ENCODE measurements around the gene DCAF17.

DCAF17 gene

GRCh38 chr2:171515672-171516298, 81.8 kb downstream of the DCAF17 start:
- H3K9me3 ChIP-seq: no peaks in the 10 kb centered on the region
- intact Hi-C loops (cut with DNase I; ENCODE audit: low total_unique reads): no loop called here
- no peaks in the 10 kb centered on the region for H3K36me3 ChIP-seq
- H3K4me3 ChIP-seq: no peak overlapping the region
- H3K4me1 ChIP-seq: peaks cover 0 to 5% (median 0%) of the 10 kb centered on the region in 4 donors
- no peak for TF ChIP-seq CTCF (IDR thresholded peaks at IDR 0.05)
- H3K27me3 ChIP-seq: no peaks in the 10 kb centered on the region
- DNase-seq: peak in 1 of 2 donors; percentile 43
- no peak overlapping the region for H3K27ac ChIP-seq

GRCh38 chr2:171516793-171517192, 82.8 kb downstream of the DCAF17 start:
- DNase-seq: peak in 1 of 2 donors; percentile 51
- TF ChIP-seq CTCF (IDR thresholded peaks at IDR 0.05): no peak
- Histone ChIP-seq H3K9me3 (no peaks in the 10 kb centered on the region), H3K36me3 (no peaks in the 10 kb centered on the region), H3K4me3 (no peak overlapping the region), H3K27me3 (no peaks in the 10 kb centered on the region), H3K27ac (no peak overlapping the region), H3K4me1 (peaks cover 0 to 11% (median 1%) of the 10 kb centered on the region in 4 donors)
- intact Hi-C loops (cut with DNase I; ENCODE audit: low total_unique reads): no loop called here

GRCh38 chr2:171520471-171520870, 86.4 kb downstream of the DCAF17 start:
- H3K27me3 ChIP-seq: no peaks in the 10 kb centered on the region
- H3K4me3 ChIP-seq: no peak overlapping the region
- H3K9me3 ChIP-seq: no peaks in the 10 kb centered on the region
- intact Hi-C loops (cut with DNase I; ENCODE audit: low total_unique reads): loop anchor here (5.0 to 10.0 kb wide), 2 partner anchors 88 to 1696 kb away; partner anchors contain the start of genes DCAF17, METTL5, METTL8 and UBR3
- no peak for TF ChIP-seq CTCF (IDR thresholded peaks at IDR 0.05)
- no peak overlapping the region for H3K27ac ChIP-seq
- H3K4me1 ChIP-seq: peaks cover 0 to 23% (median 7%) of the 10 kb centered on the region in 4 donors
- no peaks in the 10 kb centered on the region for H3K36me3 ChIP-seq
- no peak for DNase-seq

- peaks cover 0 to 33% (median 8%) of the 10 kb centered on the region in 4 donors for H3K4me1 ChIP-seq
- TF ChIP-seq CTCF (IDR thresholded peaks at IDR 0.05): no peak
- no peaks in the 10 kb centered on the region for H3K36me3 ChIP-seq
- no peaks in the 10 kb centered on the region for H3K9me3 ChIP-seq
- intact Hi-C loops (cut with DNase I; ENCODE audit: low total_unique reads): loop anchor here (5.0 to 10.0 kb wide), 2 partner anchors 89 to 1697 kb away; partner anchors contain the start of genes DCAF17, METTL5, METTL8 and UBR3
- H3K4me3 ChIP-seq: peak overlapping the region; percentile 94 to 100
- no peaks in the 10 kb centered on the region for H3K27me3 ChIP-seq
- peak overlapping the region; percentile 99 for H3K27ac ChIP-seq
- no peak for DNase-seq
Observed at GRCh38 chr2:171521361-171522051, 87.5 kb downstream of the DCAF17 start.

GRCh38 chr2:171522052-171522787, 88.2 kb downstream of the DCAF17 start, which contains the start of gene CYBRD1:
CYBRD1 (plus strand) TSS chr2:171522474; CDS start chr2:171522546, 72 bp downstream.
- H3K36me3 ChIP-seq: no peaks in the 10 kb centered on the region
- H3K27me3 ChIP-seq: no peaks in the 10 kb centered on the region
- peak; percentile 93 to 97 for DNase-seq
- H3K4me1 ChIP-seq: peaks cover 0 to 40% (median 8%) of the 10 kb centered on the region in 4 donors
- intact Hi-C loops (cut with DNase I; ENCODE audit: low total_unique reads): loop anchor here (5.0 to 10.0 kb wide), 2 partner anchors 90 to 1697 kb away; partner anchors contain the start of genes DCAF17, METTL5, METTL8 and UBR3
- peak in 1 of 2 experiments; percentile 9 for TF ChIP-seq CTCF (IDR thresholded peaks at IDR 0.05)
- H3K9me3 ChIP-seq: no peaks in the 10 kb centered on the region
- H3K27ac ChIP-seq: peak within 1 kb of the TSS; percentile 99
- peak within 1 kb of the TSS; percentile 94 to 100 for H3K4me3 ChIP-seq
